GM19099 (cell line): ENCODE data around the gene OR1C1.

ENCODE experiments used
- POLR2A ChIP-seq: IDR thresholded peaks from 3 replicates; pipeline ENCODE4 v1.6.1; 2011; ENCODE audit warnings: low read depth; ENCODE audit not compliant: insufficient read length; ENCODE audit errors: extremely low read depth

OR1C1 gene

GRCh38 chr1:247760456-247760855 is at the start of gene OR1C1:
Gene OR1C1 (minus strand): TSS chr1:247760556. CDS start chr1:247758406, 2,150 bp downstream.
- TF ChIP-seq POLR2A: no peak

- TF ChIP-seq POLR2A: no peak
Observed at GRCh38 chr1:247797518-247797917, 37.2 kb upstream of the OR1C1 start.

- TF ChIP-seq POLR2A: no peak
Observed at GRCh38 chr1:247769603-247770002, 9.2 kb upstream of the OR1C1 start.

- no peak for TF ChIP-seq POLR2A
Observed at GRCh38 chr1:247749870-247750269, 10.5 kb downstream of the OR1C1 start.

GRCh38 chr1:247748041-247748440 is 12.3 kb downstream of the OR1C1 start, which contains the start of gene OR14A2:
Gene OR14A2 (minus strand): TSS chr1:247748141.
- no peak for TF ChIP-seq POLR2A

- no peak for TF ChIP-seq POLR2A
Observed at GRCh38 chr1:247747616-247748015, 12.7 kb downstream of the OR1C1 start.

- no peak for TF ChIP-seq POLR2A
Observed at GRCh38 chr1:247746391-247746935, 13.9 kb downstream of the OR1C1 start.

- TF ChIP-seq POLR2A: no peak
Observed at GRCh38 chr1:247741756-247742155, 18.6 kb downstream of the OR1C1 start.

GRCh38 chr1:247740721-247741120 is 19.6 kb downstream of the OR1C1 start:
- TF ChIP-seq POLR2A: no peak

GRCh38 chr1:247738315-247738714 is 22.0 kb downstream of the OR1C1 start, which contains the start of gene OR14K1:
Gene OR14K1 (plus strand): TSS chr1:247738615. CDS start chr1:247738615, 0 bp downstream.
- TF ChIP-seq POLR2A: no peak

GRCh38 chr1:247721222-247721621 is 39.1 kb downstream of the OR1C1 start:
- TF ChIP-seq POLR2A: no peak

GRCh38 chr1:247716546-247716945 is 43.8 kb downstream of the OR1C1 start, which contains the start of gene OR6F1:
Gene OR6F1 (minus strand): TSS chr1:247716646. CDS start chr1:247712755, 3,891 bp downstream.
- TF ChIP-seq POLR2A: no peak

GRCh38 chr1:247713753-247714152 is 46.6 kb downstream of the OR1C1 start:
- TF ChIP-seq POLR2A: no peak
